ENCODE data around the gene MGME1. TPM values are rescaled to one million over a fixed set of nuclear protein-coding genes. Genes with fewer than 3 reads are reported as not detected.

Gene MGME1
- total and polyA plus RNA-seq, 2 of the 13 experiments (the other 11 are each of a cell fraction or from before 2014, with no cell fraction given): 36.7 to 66.6 TPM

DNA sequence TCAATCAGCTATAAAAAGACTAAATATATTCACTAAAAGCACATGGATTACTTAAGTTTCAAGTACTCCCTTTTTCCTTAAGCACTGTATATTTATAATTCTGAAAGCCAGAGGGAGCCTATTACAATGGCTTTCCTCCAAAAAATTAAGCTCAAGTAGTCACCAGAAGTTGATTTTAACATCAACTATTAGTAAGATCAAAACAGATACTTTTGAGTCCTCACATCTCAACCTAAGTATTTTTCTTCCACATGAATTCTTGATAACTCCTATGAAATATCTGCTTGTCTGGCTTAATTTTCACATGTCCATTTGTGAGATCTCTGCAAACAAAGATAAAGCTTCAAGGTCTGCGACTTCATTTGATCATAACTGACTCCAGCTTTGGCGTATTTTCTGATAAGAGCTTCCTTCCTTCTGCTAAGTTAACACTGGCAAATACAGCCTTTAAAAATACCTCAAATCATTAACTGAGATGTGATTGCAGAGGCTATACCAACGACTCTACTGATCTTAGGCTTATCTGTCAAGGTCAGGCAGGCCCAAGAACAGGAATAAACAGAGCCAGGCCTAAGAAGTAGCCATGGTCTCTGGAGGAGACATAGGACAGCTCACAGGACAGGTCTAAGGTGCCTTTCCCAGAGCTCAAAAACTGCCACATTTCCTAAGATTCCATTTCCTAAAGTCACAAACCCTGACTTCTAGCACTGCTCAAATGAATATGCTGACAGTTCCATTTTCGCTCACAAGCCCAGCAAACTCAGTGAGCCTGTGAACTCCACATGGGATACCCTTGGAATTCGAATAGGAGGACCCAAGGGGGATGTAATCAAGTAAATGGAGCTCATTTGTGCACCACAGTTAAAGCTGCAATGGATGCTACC lies 10.2 kb upstream of the MGME1 start (continued):
- TF ChIP-seq TEAD3 (CRISPR knock-in tag; optimal IDR thresholded peaks at IDR 0.05; ENCODE audit: borderline replicate concordance): peak; percentile 63
- TF ChIP-seq MIXL1 (CRISPR knock-in tag; IDR thresholded peaks at IDR 0.05): peak; percentile 79; the same call in 1 of the 2 replicates
- TF ChIP-seq ZNF441 (CRISPR knock-in tag; IDR thresholded peaks at IDR 0.05; ENCODE audit: borderline replicate concordance): 0 out of 2 replicates have a peak, but pooled peaks have one; percentile 63
- TF ChIP-seq, protein P1, sequence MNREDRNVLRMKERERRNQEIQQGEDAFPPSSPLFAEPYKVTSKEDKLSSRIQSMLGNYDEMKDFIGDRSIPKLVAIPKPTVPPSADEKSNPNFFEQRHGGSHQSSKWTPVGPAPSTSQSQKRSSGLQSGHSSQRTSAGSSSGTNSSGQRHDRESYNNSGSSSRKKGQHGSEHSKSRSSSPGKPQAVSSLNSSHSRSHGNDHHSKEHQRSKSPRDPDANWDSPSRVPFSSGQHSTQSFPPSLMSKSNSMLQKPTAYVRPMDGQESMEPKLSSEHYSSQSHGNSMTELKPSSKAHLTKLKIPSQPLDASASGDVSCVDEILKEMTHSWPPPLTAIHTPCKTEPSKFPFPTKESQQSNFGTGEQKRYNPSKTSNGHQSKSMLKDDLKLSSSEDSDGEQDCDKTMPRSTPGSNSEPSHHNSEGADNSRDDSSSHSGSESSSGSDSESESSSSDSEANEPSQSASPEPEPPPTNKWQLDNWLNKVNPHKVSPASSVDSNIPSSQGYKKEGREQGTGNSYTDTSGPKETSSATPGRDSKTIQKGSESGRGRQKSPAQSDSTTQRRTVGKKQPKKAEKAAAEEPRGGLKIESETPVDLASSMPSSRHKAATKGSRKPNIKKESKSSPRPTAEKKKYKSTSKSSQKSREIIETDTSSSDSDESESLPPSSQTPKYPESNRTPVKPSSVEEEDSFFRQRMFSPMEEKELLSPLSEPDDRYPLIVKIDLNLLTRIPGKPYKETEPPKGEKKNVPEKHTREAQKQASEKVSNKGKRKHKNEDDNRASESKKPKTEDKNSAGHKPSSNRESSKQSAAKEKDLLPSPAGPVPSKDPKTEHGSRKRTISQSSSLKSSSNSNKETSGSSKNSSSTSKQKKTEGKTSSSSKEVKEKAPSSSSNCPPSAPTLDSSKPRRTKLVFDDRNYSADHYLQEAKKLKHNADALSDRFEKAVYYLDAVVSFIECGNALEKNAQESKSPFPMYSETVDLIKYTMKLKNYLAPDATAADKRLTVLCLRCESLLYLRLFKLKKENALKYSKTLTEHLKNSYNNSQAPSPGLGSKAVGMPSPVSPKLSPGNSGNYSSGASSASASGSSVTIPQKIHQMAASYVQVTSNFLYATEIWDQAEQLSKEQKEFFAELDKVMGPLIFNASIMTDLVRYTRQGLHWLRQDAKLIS (CRISPR knock-in tag; IDR thresholded peaks at IDR 0.05): peak; percentile 83; the same call in 1 of the 2 replicates
- TF ChIP-seq HMGA1 (CRISPR knock-in tag; conservative IDR thresholded peaks at IDR 0.05): no peak
- TF ChIP-seq ISX (CRISPR knock-in tag; conservative IDR thresholded peaks at IDR 0.05): no peak
- TF ChIP-seq, protein P2, sequence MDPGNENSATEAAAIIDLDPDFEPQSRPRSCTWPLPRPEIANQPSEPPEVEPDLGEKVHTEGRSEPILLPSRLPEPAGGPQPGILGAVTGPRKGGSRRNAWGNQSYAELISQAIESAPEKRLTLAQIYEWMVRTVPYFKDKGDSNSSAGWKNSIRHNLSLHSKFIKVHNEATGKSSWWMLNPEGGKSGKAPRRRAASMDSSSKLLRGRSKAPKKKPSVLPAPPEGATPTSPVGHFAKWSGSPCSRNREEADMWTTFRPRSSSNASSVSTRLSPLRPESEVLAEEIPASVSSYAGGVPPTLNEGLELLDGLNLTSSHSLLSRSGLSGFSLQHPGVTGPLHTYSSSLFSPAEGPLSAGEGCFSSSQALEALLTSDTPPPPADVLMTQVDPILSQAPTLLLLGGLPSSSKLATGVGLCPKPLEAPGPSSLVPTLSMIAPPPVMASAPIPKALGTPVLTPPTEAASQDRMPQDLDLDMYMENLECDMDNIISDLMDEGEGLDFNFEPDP (CRISPR knock-in tag; conservative IDR thresholded peaks at IDR 0.05): peak; percentile 96; the same call in 1 of the 2 replicates
- no peak for TF ChIP-seq TBX3 (IDR thresholded peaks at IDR 0.05; ENCODE audit: borderline replicate concordance)
- no peak for TF ChIP-seq TOPORS (CRISPR knock-in tag; IDR thresholded peaks at IDR 0.05)
- TF ChIP-seq SOX13 (IDR thresholded peaks at IDR 0.05): peak; percentile 33; the same call in 1 of the 2 replicates
- TF ChIP-seq SOX13 (CRISPR knock-in tag; conservative IDR thresholded peaks at IDR 0.05 in 1 of 2, IDR thresholded peaks at IDR 0.05 in 1 of 2): peak in 1 of 2 experiments; percentile 80; a peak in 2 of 4 replicates
- no peak for TF ChIP-seq HCFC1 (IDR thresholded peaks at IDR 0.05; ENCODE audit: low read depth, low read length)
- TF ChIP-seq POLR2G (IDR thresholded peaks at IDR 0.05; ENCODE audit: low read depth, low read length): peak; percentile 77
- TF ChIP-seq RELA (CRISPR knock-in tag; IDR thresholded peaks at IDR 0.05): no peak
- TF ChIP-seq ZNF343 (CRISPR knock-in tag; IDR thresholded peaks at IDR 0.05): no peak
- TF ChIP-seq, protein P3, sequence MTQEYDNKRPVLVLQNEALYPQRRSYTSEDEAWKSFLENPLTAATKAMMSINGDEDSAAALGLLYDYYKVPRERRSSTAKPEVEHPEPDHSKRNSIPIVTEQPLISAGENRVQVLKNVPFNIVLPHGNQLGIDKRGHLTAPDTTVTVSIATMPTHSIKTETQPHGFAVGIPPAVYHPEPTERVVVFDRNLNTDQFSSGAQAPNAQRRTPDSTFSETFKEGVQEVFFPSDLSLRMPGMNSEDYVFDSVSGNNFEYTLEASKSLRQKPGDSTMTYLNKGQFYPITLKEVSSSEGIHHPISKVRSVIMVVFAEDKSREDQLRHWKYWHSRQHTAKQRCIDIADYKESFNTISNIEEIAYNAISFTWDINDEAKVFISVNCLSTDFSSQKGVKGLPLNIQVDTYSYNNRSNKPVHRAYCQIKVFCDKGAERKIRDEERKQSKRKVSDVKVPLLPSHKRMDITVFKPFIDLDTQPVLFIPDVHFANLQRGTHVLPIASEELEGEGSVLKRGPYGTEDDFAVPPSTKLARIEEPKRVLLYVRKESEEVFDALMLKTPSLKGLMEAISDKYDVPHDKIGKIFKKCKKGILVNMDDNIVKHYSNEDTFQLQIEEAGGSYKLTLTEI (CRISPR knock-in tag; conservative IDR thresholded peaks at IDR 0.05): no peak
- peak; percentile 94; the same call in 1 of the 2 replicates for TF ChIP-seq GATA4 (IDR thresholded peaks at IDR 0.05; ENCODE audit: borderline replicate concordance, low read depth)
- peak; percentile 23; the same call in 1 of the 2 replicates for TF ChIP-seq TAF1 (CRISPR knock-in tag; IDR thresholded peaks at IDR 0.05)
- TF ChIP-seq RFXAP (CRISPR knock-in tag; IDR thresholded peaks at IDR 0.05; ENCODE audit: borderline replicate concordance): 0 out of 2 replicates have a peak, but pooled peaks have one; percentile 39
- TF ChIP-seq, protein P4, sequence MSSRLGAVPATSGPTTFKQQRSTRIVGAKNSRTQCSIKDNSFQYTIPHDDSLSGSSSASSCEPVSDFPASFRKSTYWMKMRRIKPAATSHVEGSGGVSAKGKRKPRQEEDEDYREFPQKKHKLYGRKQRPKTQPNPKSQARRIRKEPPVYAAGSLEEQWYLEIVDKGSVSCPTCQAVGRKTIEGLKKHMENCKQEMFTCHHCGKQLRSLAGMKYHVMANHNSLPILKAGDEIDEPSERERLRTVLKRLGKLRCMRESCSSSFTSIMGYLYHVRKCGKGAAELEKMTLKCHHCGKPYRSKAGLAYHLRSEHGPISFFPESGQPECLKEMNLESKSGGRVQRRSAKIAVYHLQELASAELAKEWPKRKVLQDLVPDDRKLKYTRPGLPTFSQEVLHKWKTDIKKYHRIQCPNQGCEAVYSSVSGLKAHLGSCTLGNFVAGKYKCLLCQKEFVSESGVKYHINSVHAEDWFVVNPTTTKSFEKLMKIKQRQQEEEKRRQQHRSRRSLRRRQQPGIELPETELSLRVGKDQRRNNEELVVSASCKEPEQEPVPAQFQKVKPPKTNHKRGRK (CRISPR knock-in tag; IDR thresholded peaks at IDR 0.05): no peak
- no peak for TF ChIP-seq KDM1A (CRISPR knock-in tag; IDR thresholded peaks at IDR 0.05)

Data from HepG2 (cell line).